Germinal center (tissue), 1 donor: ENCODE measurements around the gene TFE3.

Experiments
- DNase-seq: peaks from one replicate; pipeline ENCODE4 v3.0.0; 2012; ENCODE audit warnings: mixed read lengths, low spot score

Gene TFE3

GRCh38 chrX:49060914-49061313 is 17.8 kb upstream of the TFE3 start:
- DNase-seq = no peak

- DNase-seq = no peak
Observed at GRCh38 chrX:49059681-49060085, 16.5 kb upstream of the TFE3 start.

GRCh38 chrX:49059201-49059600 is 16.0 kb upstream of the TFE3 start:
- DNase-seq = no peak

GRCh38 chrX:49058794-49059193 is 15.6 kb upstream of the TFE3 start, which contains the start of gene CCDC120:
CCDC120 (plus strand) TSS chrX:49058999; CDS start chrX:49062042, 3,043 bp downstream.
- no peak for DNase-seq

- no peak for DNase-seq
Observed at GRCh38 chrX:49054073-49054762, 11.1 kb upstream of the TFE3 start.

- DNase-seq = peak; percentile 77
Observed at GRCh38 chrX:49053223-49054072, 10.3 kb upstream of the TFE3 start.

- no peak for DNase-seq
Observed at GRCh38 chrX:49043987-49044281, 777 bp upstream of the TFE3 start.

GRCh38 chrX:49042581-49043219 is 457 bp downstream of the TFE3 start:
- no peak for DNase-seq

GRCh38 chrX:49041744-49042580 is 1.2 kb downstream of the TFE3 start:
- no peak for DNase-seq

GRCh38 chrX:49040376-49040955 is 2.7 kb downstream of the TFE3 start:
- no peak for DNase-seq

GRCh38 chrX:49039598-49040375 is 3.4 kb downstream of the TFE3 start:
- DNase-seq = no peak

GRCh38 chrX:49037883-49038475 is 5.2 kb downstream of the TFE3 start:
- no peak for DNase-seq

- DNase-seq = no peak
Observed at GRCh38 chrX:49030283-49030682, 12.9 kb downstream of the TFE3 start.

- DNase-seq = no peak
Observed at GRCh38 chrX:49029876-49030275, 13.3 kb downstream of the TFE3 start.

- DNase-seq = no peak
Observed at GRCh38 chrX:49019599-49020249, 23.4 kb downstream of the TFE3 start.

- no peak for DNase-seq
Observed at GRCh38 chrX:49019050-49019449, 24.1 kb downstream of the TFE3 start.

- no peak for DNase-seq
Observed at GRCh38 chrX:49003696-49004095, 39.5 kb downstream of the TFE3 start.

GRCh38 chrX:49002091-49002935 is 40.8 kb downstream of the TFE3 start, which contains the start of gene GRIPAP1:
GRIPAP1 (minus strand) TSS chrX:49002264; CDS start chrX:49002229, 35 bp downstream.
- peak; percentile 89 for DNase-seq

- DNase-seq = peak; percentile 37
Observed at GRCh38 chrX:49001521-49002090, 41.6 kb downstream of the TFE3 start.
